GM15510 (cell line): ENCODE measurements around the gene CFL1.

ENCODE experiments used
- POLR2A ChIP-seq: IDR thresholded peaks from 3 replicates; pipeline ENCODE4 v1.6.1; 2011; ENCODE audit warnings: borderline replicate concordance; ENCODE audit not compliant: insufficient read length; ENCODE audit errors: extremely low read depth

The CFL1 gene

GRCh38 chr11:65867284-65868071, 9.5 kb upstream of the CFL1 start:
- TF ChIP-seq POLR2A = no peak

- no peak for TF ChIP-seq POLR2A
These were observed 8.7 kb upstream of the CFL1 start for GRCh38 chr11:65866509-65867283.

- TF ChIP-seq POLR2A = no peak
These were observed 7.7 kb upstream of the CFL1 start for GRCh38 chr11:65865550-65866172.

- TF ChIP-seq POLR2A = no peak
These were observed 6.9 kb upstream of the CFL1 start for GRCh38 chr11:65864706-65865471.

GRCh38 chr11:65863889-65864705, 6.1 kb upstream of the CFL1 start:
- TF ChIP-seq POLR2A = no peak

- TF ChIP-seq POLR2A = no peak
These were observed 5.2 kb upstream of the CFL1 start for GRCh38 chr11:65862941-65863888.

GRCh38 chr11:65862191-65862735, 4.3 kb upstream of the CFL1 start:
- no peak for TF ChIP-seq POLR2A

GRCh38 chr11:65861533-65862183, 3.7 kb upstream of the CFL1 start:
- no peak for TF ChIP-seq POLR2A

- TF ChIP-seq POLR2A = no peak
These were observed 3.2 kb upstream of the CFL1 start for GRCh38 chr11:65861165-65861505.

- TF ChIP-seq POLR2A = peak; percentile 69
These were observed 2.5 kb upstream of the CFL1 start, which contains the start of gene MUS81 for GRCh38 chr11:65860278-65861164. TSS of gene MUS81 (plus strand) at chr11:65860433. CDS start at chr11:65860754, 321 bp downstream.

- TF ChIP-seq POLR2A = no peak
These were observed 1.9 kb upstream of the CFL1 start for GRCh38 chr11:65859812-65860277.

GRCh38 chr11:65859095-65859811, 1.3 kb upstream of the CFL1 start:
- peak; percentile 98 for TF ChIP-seq POLR2A
